Liver (tissue), 9 donors: ENCODE results near the gene MAST2. TPM values are rescaled to one million over a fixed set of nuclear protein-coding genes. Genes with fewer than 3 reads are reported as not detected.

ENCODE experiments used
- DNase-seq: peaks from one replicate; pipeline ENCODE4 v3.0.0-alpha.2; 2017; ENCODE audit warnings: low spot score
- H3K27ac ChIP-seq, 2 donors: one replicate each; pipeline ENCODE4 v1.7.0; 2013; ENCODE audit warnings: inconsistent platforms in 2 of 2, low read length in 2 of 2, control low read depth in 1 of 2, low read depth in 1 of 2, mild to moderate bottlenecking in 1 of 2
- H3K27me3 ChIP-seq, 4 donors: one replicate each; pipeline versions ENCODE4 v1.6.1 to v1.7.0; 2013; ENCODE audit warnings: low read length in 3 of 4, inconsistent platforms in 1 of 4, mild to moderate bottlenecking in 1 of 4, moderate library complexity in 1 of 4; ENCODE audit not compliant: control insufficient read depth in 4 of 4, insufficient read depth in 4 of 4
- H3K36me3 ChIP-seq, 4 donors: one replicate each; pipeline versions ENCODE4 v1.6.1 to v1.7.0; 2013; ENCODE audit warnings: low read length in 3 of 4, mild to moderate bottlenecking in 3 of 4, low read depth in 1 of 4, moderate library complexity in 1 of 4; ENCODE audit not compliant: control insufficient read depth in 4 of 4, insufficient read depth in 3 of 4
- H3K4me1 ChIP-seq, 4 donors: one replicate each; pipeline versions ENCODE4 v1.6.1 to v1.7.0; 2013; ENCODE audit warnings: low read length in 3 of 4, mild to moderate bottlenecking in 3 of 4, moderate library complexity in 1 of 4; ENCODE audit not compliant: control insufficient read depth in 4 of 4, insufficient read depth in 4 of 4
- H3K4me3 ChIP-seq, 3 donors: one replicate each; pipeline versions ENCODE4 v1.6.1 to v1.7.0; 2013; ENCODE audit warnings: low read length in 3 of 3, control low read depth in 1 of 3, low read depth in 1 of 3, mild to moderate bottlenecking in 1 of 3
- H3K9ac ChIP-seq, 2 donors: one replicate each; pipeline ENCODE4 v1.7.0; 2013; ENCODE audit warnings: low read length in 2 of 2, mild to moderate bottlenecking in 2 of 2, moderate library complexity in 2 of 2, control low read depth in 1 of 2, low read depth in 1 of 2
- H3K9me3 ChIP-seq, 4 donors: one replicate each; pipeline versions ENCODE4 v1.6.1 to v1.7.0; 2013; ENCODE audit warnings: low read length in 3 of 4; ENCODE audit not compliant: control insufficient read depth in 4 of 4
- ATF3 ChIP-seq: IDR thresholded peaks from 2 replicates; pipeline ENCODE4 v1.6.1; 2016; ENCODE audit warnings: antibody characterized with exemption
- CTCF ChIP-seq: fragments of 150-350 bp; IDR thresholded peaks from 2 replicates; pipeline ENCODE4 v1.5.1; 2017; ENCODE audit warnings: improper control_type of control experiment, low read depth, low read length; ENCODE audit not compliant: missing input control
- EGR1 ChIP-seq, 2 donors: IDR thresholded peaks; 2 replicates each; pipeline ENCODE4 v1.6.1; 2016 to 2018; ENCODE audit warnings: antibody characterized with exemption in 2 of 2, low read depth in 2 of 2
- FOXA1 ChIP-seq: IDR thresholded peaks from 2 replicates; pipeline ENCODE4 v1.6.1; 2016; ENCODE audit warnings: antibody characterized with exemption
- FOXA2 ChIP-seq: IDR thresholded peaks from 2 replicates; pipeline ENCODE4 v1.6.1; 2016; ENCODE audit warnings: antibody characterized with exemption
- GABPA ChIP-seq, 2 donors: IDR thresholded peaks in 1 of 2; conservative IDR thresholded peaks in 1 of 2; 2 replicates each; pipeline ENCODE4 v1.6.1; 2016; ENCODE audit warnings: antibody characterized with exemption in 2 of 2, mild to moderate bottlenecking in 1 of 2, moderate library complexity in 1 of 2
- HNF4A ChIP-seq, 2 donors: conservative IDR thresholded peaks; 2 replicates each; pipeline ENCODE4 v1.6.1; 2016; ENCODE audit warnings: antibody characterized with exemption in 2 of 2, mild to moderate bottlenecking in 2 of 2
- HNF4G ChIP-seq: IDR thresholded peaks from 2 replicates; pipeline ENCODE4 v1.6.1; 2016; ENCODE audit warnings: antibody characterized with exemption
- JUND ChIP-seq, 2 donors: IDR thresholded peaks; 2 replicates each; pipeline ENCODE4 v1.6.1; 2016; ENCODE audit warnings: antibody characterized with exemption in 2 of 2
- MAX ChIP-seq: IDR thresholded peaks from 2 replicates; pipeline ENCODE4 v1.6.1; 2016; ENCODE audit warnings: antibody characterized with exemption
- NR2F2 ChIP-seq: IDR thresholded peaks from 2 replicates; pipeline ENCODE4 v1.6.1; 2016; ENCODE audit warnings: antibody characterized with exemption
- RAD21 ChIP-seq, 2 donors: IDR thresholded peaks; 2 replicates each; pipeline ENCODE4 v1.6.1; 2016; ENCODE audit warnings: antibody characterized with exemption in 2 of 2, mild to moderate bottlenecking in 2 of 2
- REST ChIP-seq: IDR thresholded peaks from 2 replicates; pipeline ENCODE4 v1.6.1; 2016; ENCODE audit warnings: antibody characterized with exemption, mild to moderate bottlenecking
- RXRA ChIP-seq, 2 donors: IDR thresholded peaks; 2 replicates each; pipeline ENCODE4 v1.6.1; 2017 to 2018; ENCODE audit warnings: antibody characterized with exemption in 2 of 2, mild to moderate bottlenecking in 1 of 2
- SP1 ChIP-seq: IDR thresholded peaks from 2 replicates; pipeline ENCODE4 v1.6.1; 2018; ENCODE audit warnings: antibody characterized with exemption, mild to moderate bottlenecking
- TAF1 ChIP-seq: conservative IDR thresholded peaks from 2 replicates; pipeline ENCODE4 v1.6.1; 2016; ENCODE audit warnings: antibody characterized with exemption, mild to moderate bottlenecking
- YY1 ChIP-seq: IDR thresholded peaks from 2 replicates; pipeline ENCODE4 v1.6.1; 2016; ENCODE audit warnings: antibody characterized with exemption, mild to moderate bottlenecking
- ZBTB33 ChIP-seq: IDR thresholded peaks from 2 replicates; pipeline ENCODE4 v1.6.1; 2016; ENCODE audit warnings: antibody characterized with exemption
- WGBS: extraction: QIAGEN DNeasy Blood & Tissue Kit; methylation state at CpG from one replicate; pipeline ENCODE4 v1.1.7; 2013; 5-methylcytosine and 5-hydroxymethylcytosine counted together
- polyA plus RNA-seq, 2 donors: library from polyadenylated mRNA; stranded (reverse) in 1 of 2; unstranded in 1 of 2; fragments of 200-250 nt in 1 of 2; fragments of >200 nt in 1 of 2; fragmentation: Nextera tagmentation in 1 of 2; extraction: Ambion mirVana in 1 of 2; gene quantifications; one replicate each; pipeline versions ENCODE4 v1.2.1 to v1.2.3, GENCODE V29; 2013 to 2015
- total RNA-seq, 2 donors: library from RNA; depleted of rRNA; stranded (reverse); fragments of >200 nt; gene quantifications; one replicate each; pipeline ENCODE4 v1.2.3, GENCODE V29; 2014
- donor health status: healthy.
- donor health status: healthy.
- donor health status: healthy.
- donor health status: healthy.
- donor health status: healthy.

Gene MAST2
- total and polyA plus RNA-seq, 4 donors = 4.8 to 9.6 (median 5.7) TPM

GRCh38 chr1:45846931-45847330 is 43.5 kb downstream of the MAST2 start (continued):
- TF ChIP-seq ZBTB33 (no peak), FOXA2 (no peak), EGR1 (IDR thresholded peaks at IDR 0.05; ENCODE audit: low read depth in 2 of 2) (no peak), HNF4G (no peak), SP1 (no peak)

GRCh38 chr1:45848097-45848496 is 44.7 kb downstream of the MAST2 start:
- 80% methylated on average over 2 of the region's 2 CpGs for WGBS
- Histone ChIP-seq H3K27ac (no peak overlapping the region), H3K9me3 (no peaks in the 10 kb centered on the region), H3K4me3 (no peak overlapping the region), H3K9ac (no peak overlapping the region), H3K27me3 (no peaks in the 10 kb centered on the region), H3K36me3 (peaks cover 0 to 2% (median 0%) of the 10 kb centered on the region in 4 donors), H3K4me1 (peaks cover 0 to 4% (median 0%) of the 10 kb centered on the region in 4 donors)
- no peak for DNase-seq
- TF ChIP-seq NR2F2 = no peak
- TF ChIP-seq ATF3 = no peak
- TF ChIP-seq SP1 = no peak
- TF ChIP-seq TAF1 = no peak
- TF ChIP-seq YY1 = no peak
- TF ChIP-seq ZBTB33 = no peak
- TF ChIP-seq GABPA (IDR thresholded peaks at IDR 0.05 in 1 of 2, conservative IDR thresholded peaks at IDR 0.05 in 1 of 2) = no peak
- TF ChIP-seq JUND (IDR thresholded peaks at IDR 0.05) = no peak
- TF ChIP-seq CTCF = no peak
- TF ChIP-seq REST = no peak
- TF ChIP-seq RAD21 (IDR thresholded peaks at IDR 0.05) = no peak
- TF ChIP-seq HNF4G = no peak
- no peak for TF ChIP-seq MAX
- TF ChIP-seq RXRA (IDR thresholded peaks at IDR 0.05) = no peak
- no peak for TF ChIP-seq FOXA2
- TF ChIP-seq FOXA1 = no peak
- no peak for TF ChIP-seq EGR1 (IDR thresholded peaks at IDR 0.05; ENCODE audit: low read depth in 2 of 2)
- no peak for TF ChIP-seq HNF4A (conservative IDR thresholded peaks at IDR 0.05)
